ENCODE data around the gene SRSF1. TPM values are rescaled to one million over a fixed set of nuclear protein-coding genes. Genes with fewer than 3 reads are reported as not detected.

The SRSF1 gene, protein sequence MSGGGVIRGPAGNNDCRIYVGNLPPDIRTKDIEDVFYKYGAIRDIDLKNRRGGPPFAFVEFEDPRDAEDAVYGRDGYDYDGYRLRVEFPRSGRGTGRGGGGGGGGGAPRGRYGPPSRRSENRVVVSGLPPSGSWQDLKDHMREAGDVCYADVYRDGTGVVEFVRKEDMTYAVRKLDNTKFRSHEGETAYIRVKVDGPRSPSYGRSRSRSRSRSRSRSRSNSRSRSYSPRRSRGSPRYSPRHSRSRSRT
- total RNA-seq (242 and 307 TPM in 2 replicates), polyA plus RNA-seq (191 and 218 TPM in 2 replicates), polyA minus RNA-seq (ENCODE audit: low replicate concordance) (161 and 172 TPM in 2 replicates)
- polyA plus RNA-seq (2012): 194 and 232 TPM in 2 replicates

DNA sequence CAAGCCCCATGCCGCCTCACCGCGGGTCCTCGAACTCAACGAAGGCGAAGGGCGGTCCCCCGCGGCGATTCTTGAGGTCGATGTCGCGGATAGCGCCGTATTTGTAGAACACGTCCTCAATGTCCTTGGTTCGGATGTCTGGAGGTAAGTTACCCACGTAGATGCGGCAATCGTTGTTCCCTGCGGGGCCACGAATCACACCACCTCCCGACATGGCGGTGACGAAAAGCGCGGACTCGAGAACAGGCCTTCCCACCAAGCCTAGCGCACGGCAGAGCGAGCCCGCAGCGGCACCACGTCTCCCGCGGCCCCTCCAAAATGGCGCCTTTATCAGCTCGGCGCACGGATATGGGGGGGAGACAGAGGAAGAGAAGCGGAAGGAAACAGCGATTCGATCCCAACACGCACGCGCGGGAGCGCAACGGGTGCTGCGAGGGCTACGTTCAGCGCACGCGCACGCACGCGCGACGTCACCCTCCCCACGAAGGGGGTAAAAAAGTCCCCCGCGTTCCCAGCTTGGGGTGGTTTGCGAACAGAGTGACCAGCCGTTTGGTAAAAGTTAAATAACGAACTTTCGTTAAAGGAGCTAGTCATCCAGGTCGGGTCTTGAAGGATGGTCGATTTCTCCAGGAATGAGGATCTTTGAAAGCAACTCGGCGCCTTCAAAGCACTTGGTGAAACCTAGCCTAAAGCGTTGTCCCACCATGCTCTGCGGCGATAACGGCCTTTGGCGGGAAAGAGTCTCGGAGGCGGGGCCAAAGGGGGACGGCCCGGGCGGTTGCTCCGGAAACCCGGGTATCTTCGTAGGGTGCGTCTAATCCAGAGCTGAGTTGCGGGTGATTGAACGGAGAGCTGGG, at the start of gene SRSF1:
SRSF1 (minus strand) TSS at position 323 of the 857 bp plus-strand sequence; CDS start at position 214, 109 bp downstream.
- peaks cover 6% of the 10 kb centered on the region for H4K20me1 ChIP-seq (ENCODE audit: control insufficient read depth, extremely low read depth, insufficient read depth, low read length)
- no peaks in the 10 kb centered on the region for H3K27me3 ChIP-seq (ENCODE audit: control insufficient read depth, insufficient read depth, low read length)
- peak within 1 kb of the TSS; percentile 96 for H3K27ac ChIP-seq (ENCODE audit: insufficient read depth, low read length)
- peak within 1 kb of the TSS; percentile 83 to 99 (median 90) for H3K4me3 ChIP-seq (replicated peaks in 1 of 4; ENCODE audit: control extremely low read depth in 1 of 4, insufficient read depth in 1 of 4, low read depth in 3 of 4, low read length in 4 of 4)
- peak; percentile 97 to 98 for DNase-seq (ENCODE audit: low read depth in 2 of 2)
- H3K9me3 ChIP-seq (ENCODE audit: control insufficient read depth, insufficient read depth, low read depth, low read length): no peaks in the 10 kb centered on the region
- H3K9ac ChIP-seq (ENCODE audit: insufficient read depth, low read length): peak within 1 kb of the TSS; percentile 92
- peaks cover 12% of the 10 kb centered on the region for H3K36me3 ChIP-seq (ENCODE audit: control insufficient read depth, insufficient read depth, low read length)
- H2AFZ ChIP-seq (ENCODE audit: low read length): peak within 1 kb of the TSS; percentile 82
- H3K4me2 ChIP-seq (ENCODE audit: extremely low read depth, insufficient read depth, low read length): peak within 1 kb of the TSS; percentile 100
- H3K4me1 ChIP-seq (ENCODE audit: control insufficient read depth, extremely low read depth, insufficient read depth, low read length): peaks cover 14% of the 10 kb centered on the region
- TF ChIP-seq, protein P1, sequence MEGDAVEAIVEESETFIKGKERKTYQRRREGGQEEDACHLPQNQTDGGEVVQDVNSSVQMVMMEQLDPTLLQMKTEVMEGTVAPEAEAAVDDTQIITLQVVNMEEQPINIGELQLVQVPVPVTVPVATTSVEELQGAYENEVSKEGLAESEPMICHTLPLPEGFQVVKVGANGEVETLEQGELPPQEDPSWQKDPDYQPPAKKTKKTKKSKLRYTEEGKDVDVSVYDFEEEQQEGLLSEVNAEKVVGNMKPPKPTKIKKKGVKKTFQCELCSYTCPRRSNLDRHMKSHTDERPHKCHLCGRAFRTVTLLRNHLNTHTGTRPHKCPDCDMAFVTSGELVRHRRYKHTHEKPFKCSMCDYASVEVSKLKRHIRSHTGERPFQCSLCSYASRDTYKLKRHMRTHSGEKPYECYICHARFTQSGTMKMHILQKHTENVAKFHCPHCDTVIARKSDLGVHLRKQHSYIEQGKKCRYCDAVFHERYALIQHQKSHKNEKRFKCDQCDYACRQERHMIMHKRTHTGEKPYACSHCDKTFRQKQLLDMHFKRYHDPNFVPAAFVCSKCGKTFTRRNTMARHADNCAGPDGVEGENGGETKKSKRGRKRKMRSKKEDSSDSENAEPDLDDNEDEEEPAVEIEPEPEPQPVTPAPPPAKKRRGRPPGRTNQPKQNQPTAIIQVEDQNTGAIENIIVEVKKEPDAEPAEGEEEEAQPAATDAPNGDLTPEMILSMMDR (conservative IDR thresholded peaks at IDR 0.05 in 1 of 2, IDR thresholded peaks at IDR 0.05 in 1 of 2; ENCODE audit: low read depth in 1 of 2, low read length in 2 of 2): no peak
- TF ChIP-seq EZH2 (IDR thresholded peaks at IDR 0.05; ENCODE audit: low read length, missing control alignments): no peak
- peaks cover 49% of the 10 kb centered on the region for H3K79me2 ChIP-seq (ENCODE audit: control insufficient read depth, insufficient read depth, low read length)

DNA sequence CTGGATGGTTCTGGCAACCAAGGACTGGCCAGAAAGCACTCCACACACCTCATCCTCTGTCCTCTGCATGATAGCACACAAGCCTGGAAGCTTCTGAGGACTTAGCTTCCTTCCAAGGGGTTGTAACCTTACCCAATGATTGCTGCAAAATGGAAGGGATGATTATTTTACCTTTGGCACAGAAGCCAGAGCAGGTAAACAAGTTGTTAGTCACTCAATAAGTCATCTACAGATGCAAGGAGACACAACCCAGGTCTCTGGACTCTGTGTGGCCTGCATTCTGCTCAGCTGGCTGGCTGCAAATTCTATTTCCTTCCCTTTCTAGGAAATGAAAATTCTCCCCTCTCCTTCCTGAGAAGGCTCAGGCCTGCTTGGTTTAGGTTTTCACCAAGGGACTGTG, 49.4 kb upstream of the SRSF1 start:
- no peaks in the 10 kb centered on the region for H3K79me2 ChIP-seq (ENCODE audit: control insufficient read depth, insufficient read depth, low read length)
- H3K27ac ChIP-seq (ENCODE audit: insufficient read depth, low read length): no peak overlapping the region
- no peaks in the 10 kb centered on the region for H4K20me1 ChIP-seq (ENCODE audit: control insufficient read depth, extremely low read depth, insufficient read depth, low read length)
- no peaks in the 10 kb centered on the region for H3K9me3 ChIP-seq (ENCODE audit: control insufficient read depth, insufficient read depth, low read depth, low read length)
- DNase-seq (ENCODE audit: low read depth in 2 of 2): no peak
- H2AFZ ChIP-seq (ENCODE audit: low read length): no peak overlapping the region
- H3K4me1 ChIP-seq (ENCODE audit: control insufficient read depth, extremely low read depth, insufficient read depth, low read length): no peaks in the 10 kb centered on the region
- TF ChIP-seq EZH2 (IDR thresholded peaks at IDR 0.05; ENCODE audit: low read length, missing control alignments): no peak
- TF ChIP-seq, protein P1 (conservative IDR thresholded peaks at IDR 0.05 in 1 of 2, IDR thresholded peaks at IDR 0.05 in 1 of 2; ENCODE audit: low read depth in 1 of 2, low read length in 2 of 2): no peak
- H3K27me3 ChIP-seq (ENCODE audit: control insufficient read depth, insufficient read depth, low read length): peaks cover 15% of the 10 kb centered on the region
- no peak overlapping the region for H3K4me3 ChIP-seq (replicated peaks in 1 of 4; ENCODE audit: control extremely low read depth in 1 of 4, insufficient read depth in 1 of 4, low read depth in 3 of 4, low read length in 4 of 4)
- no peaks in the 10 kb centered on the region for H3K36me3 ChIP-seq (ENCODE audit: control insufficient read depth, insufficient read depth, low read length)
- no peak overlapping the region for H3K9ac ChIP-seq (ENCODE audit: insufficient read depth, low read length)
- no peak overlapping the region for H3K4me2 ChIP-seq (ENCODE audit: extremely low read depth, insufficient read depth, low read length)

DNA sequence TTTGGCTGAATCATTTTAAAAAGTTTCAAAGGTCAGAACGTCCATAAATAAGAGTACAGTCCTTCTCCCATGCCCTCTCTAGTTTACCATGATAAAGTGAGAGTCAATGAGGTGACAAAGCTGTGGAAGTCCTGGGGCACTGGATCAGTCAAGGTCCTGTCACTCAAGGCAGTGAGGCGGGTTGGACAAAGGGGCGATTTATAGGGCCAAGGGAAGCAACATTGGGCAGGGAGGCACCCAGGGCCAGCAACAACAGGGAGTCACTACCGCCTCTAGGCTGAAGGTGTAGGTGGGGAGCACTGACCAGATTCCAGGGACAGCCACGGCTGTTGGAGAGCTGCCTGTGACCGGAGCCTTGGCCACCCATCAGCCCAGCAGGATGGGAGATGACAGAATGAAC, 47.6 kb upstream of the SRSF1 start:
- no peak overlapping the region for H3K4me3 ChIP-seq (replicated peaks in 1 of 4; ENCODE audit: control extremely low read depth in 1 of 4, insufficient read depth in 1 of 4, low read depth in 3 of 4, low read length in 4 of 4)
- no peak overlapping the region for H3K4me2 ChIP-seq (ENCODE audit: extremely low read depth, insufficient read depth, low read length)
- no peak overlapping the region for H3K27ac ChIP-seq (ENCODE audit: insufficient read depth, low read length)
- H3K9ac ChIP-seq (ENCODE audit: insufficient read depth, low read length): no peak overlapping the region
- no peak overlapping the region for H2AFZ ChIP-seq (ENCODE audit: low read length)
- H3K79me2 ChIP-seq (ENCODE audit: control insufficient read depth, insufficient read depth, low read length): no peaks in the 10 kb centered on the region
- H4K20me1 ChIP-seq (ENCODE audit: control insufficient read depth, extremely low read depth, insufficient read depth, low read length): no peaks in the 10 kb centered on the region
- TF ChIP-seq, protein P1 (conservative IDR thresholded peaks at IDR 0.05 in 1 of 2, IDR thresholded peaks at IDR 0.05 in 1 of 2; ENCODE audit: low read depth in 1 of 2, low read length in 2 of 2): no peak
- no peak for TF ChIP-seq EZH2 (IDR thresholded peaks at IDR 0.05; ENCODE audit: low read length, missing control alignments)
- H3K27me3 ChIP-seq (ENCODE audit: control insufficient read depth, insufficient read depth, low read length): peaks cover 10% of the 10 kb centered on the region
- H3K36me3 ChIP-seq (ENCODE audit: control insufficient read depth, insufficient read depth, low read length): no peaks in the 10 kb centered on the region
- no peak for DNase-seq (ENCODE audit: low read depth in 2 of 2)
- no peaks in the 10 kb centered on the region for H3K9me3 ChIP-seq (ENCODE audit: control insufficient read depth, insufficient read depth, low read depth, low read length)
- no peaks in the 10 kb centered on the region for H3K4me1 ChIP-seq (ENCODE audit: control insufficient read depth, extremely low read depth, insufficient read depth, low read length)

All from fibroblast of lung (primary cell).